K562 treated with DMSO at 1 percent for 12 hours (cell line): ENCODE results near the gene OR52J3. TPM values are rescaled to one million over a fixed set of nuclear protein-coding genes. Genes with fewer than 3 reads are reported as not detected.

ENCODE experiments used
- total RNA-seq: library from RNA; unstranded; fragments of 300-600 nt; gene quantifications from 2 replicates; pipeline ENCODE4 v1.2.3, GENCODE V29; 2022; ENCODE audit not compliant: insufficient read depth

Gene OR52J3
- not detected in 2 replicates for total RNA-seq

DNA sequence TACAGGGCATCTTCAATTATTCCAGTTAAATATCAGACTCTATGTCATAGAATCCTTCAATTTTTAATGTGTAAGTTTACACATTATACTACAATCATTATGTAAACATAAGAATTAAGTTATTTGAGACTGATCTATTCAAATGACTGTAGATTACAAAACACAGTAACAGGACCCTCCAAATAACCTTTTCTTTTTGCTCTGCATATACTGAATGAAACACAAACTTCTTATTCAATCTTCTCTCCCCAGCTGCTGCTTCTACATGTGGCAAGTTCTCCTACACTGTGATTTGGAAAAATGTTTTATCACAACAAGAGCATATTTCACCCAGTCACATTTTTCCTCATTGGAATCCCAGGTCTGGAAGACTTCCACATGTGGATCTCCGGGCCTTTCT, at the start of gene OR52J3:
TSS of gene OR52J3 (plus strand) at position 301 of the 400 bp plus-strand sequence. CDS start at position 301, 0 bp downstream.

DNA sequence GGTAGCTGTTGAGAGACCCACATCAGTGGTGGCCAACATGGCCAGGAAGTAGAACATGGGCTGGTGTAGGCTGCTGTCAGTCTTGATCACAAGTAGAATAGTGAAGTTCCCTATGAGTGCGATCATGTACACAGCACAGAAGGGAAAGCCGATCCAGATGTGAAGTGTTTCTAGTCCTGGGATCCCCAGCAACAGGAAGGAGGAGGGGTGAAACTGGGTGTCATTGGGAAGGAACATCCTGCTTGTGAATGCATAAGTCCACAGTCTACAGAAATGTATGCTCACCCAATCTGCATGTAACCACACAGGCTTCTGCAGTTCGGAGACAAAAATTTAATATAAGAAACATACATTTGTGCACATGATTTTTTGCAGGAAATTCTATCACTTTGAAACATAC, 13.1 kb downstream of the OR52J3 start, which contains the start of gene OR52E2:
TSS of gene OR52E2 (minus strand) at position 237 of the 400 bp plus-strand sequence. CDS start at position 237, 0 bp downstream.

DNA sequence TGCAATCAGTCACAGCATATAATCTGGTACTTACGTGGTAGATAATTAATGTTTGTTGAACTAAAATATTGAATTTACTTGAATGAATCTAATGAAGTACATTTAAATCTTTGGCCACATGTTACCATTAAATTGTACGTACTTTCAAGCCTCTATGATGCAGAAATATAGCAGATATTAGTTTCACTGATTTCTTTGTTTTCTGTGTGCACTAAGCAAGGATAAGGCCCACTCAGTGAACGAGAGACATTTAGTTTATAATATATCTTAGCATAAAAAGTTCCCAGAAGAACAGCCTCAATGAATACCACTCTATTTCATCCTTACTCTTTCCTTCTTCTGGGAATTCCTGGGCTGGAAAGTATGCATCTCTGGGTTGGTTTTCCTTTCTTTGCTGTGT, 22.9 kb downstream of the OR52J3 start, which contains the start of gene OR52E1:
TSS of gene OR52E1 (plus strand) at position 301 of the 400 bp plus-strand sequence.

Other genes starting within 250 kb of the OR52J3 start
- not detected in 2 replicates for gene OR52R1, start 242.1 kb upstream of the OR52J3 start, total RNA-seq
- gene OR51F2, start 225.2 kb upstream of the OR52J3 start, total RNA-seq, result not detected in 2 replicates
- gene OR51S1, start 197.3 kb upstream of the OR52J3 start, total RNA-seq, result not detected in 2 replicates
- gene OR51T1, start 164.6 kb upstream of the OR52J3 start, total RNA-seq, result not detected in 2 replicates
- gene OR51A7, start 142.7 kb upstream of the OR52J3 start, total RNA-seq, result not detected in 2 replicates
- gene OR51G2, start 127.2 kb upstream of the OR52J3 start, total RNA-seq, result not detected in 2 replicates
- gene OR51G1, start 122.2 kb upstream of the OR52J3 start, total RNA-seq, result not detected in 2 replicates
- not detected in 2 replicates for gene OR51A4, start 98.9 kb upstream of the OR52J3 start, total RNA-seq
- not detected in 2 replicates for gene OR51A2, start 90.8 kb upstream of the OR52J3 start, total RNA-seq
- not detected in 2 replicates for gene OR51L1, start 51.7 kb upstream of the OR52J3 start, total RNA-seq
- gene OR52E2, start 13.1 kb downstream of the OR52J3 start, total RNA-seq, result not detected in 2 replicates
- not detected in 2 replicates for gene OR52E1, start 23.0 kb downstream of the OR52J3 start, total RNA-seq
- gene OR52A5, start 91.8 kb downstream of the OR52J3 start, total RNA-seq, result 0.20 TPM in 1 of 2 replicates, not detected in the other
- not detected in 2 replicates for gene OR52A1, start 108.2 kb downstream of the OR52J3 start, total RNA-seq
- gene OR51V1, start 154.2 kb downstream of the OR52J3 start, total RNA-seq, result not detected in 2 replicates
- not detected in 2 replicates for gene HBB, start 180.5 kb downstream of the OR52J3 start, total RNA-seq
- gene HBD, start 188.0 kb downstream of the OR52J3 start, total RNA-seq, result 3.1 and 8.7 TPM in 2 replicates
- 306 and 577 TPM in 2 replicates for gene HBG1, start 203.3 kb downstream of the OR52J3 start, total RNA-seq
- 1,639 and 2,641 TPM in 2 replicates for gene HBG2, start 208.3 kb downstream of the OR52J3 start, total RNA-seq
- 1,099 and 1,561 TPM in 2 replicates for gene HBE1, start 223.4 kb downstream of the OR52J3 start, total RNA-seq